SK-N-SH (cell line): ENCODE data around the gene MT1X. TPM values are rescaled to one million over a fixed set of nuclear protein-coding genes. Genes with fewer than 3 reads are reported as not detected.

Source experiments
- CTCF ChIA-PET: fragments of 300-600, 350-600 bp; formaldehyde crosslinking; extraction: SDS; loops from one replicate; lab custom pipeline; 2021; lab: Yijun Ruan, JAX
- POLR2A ChIA-PET: fragments of 350-600 bp; sonication (Branson Sonifier 250); formaldehyde crosslinking; extraction: SDS; loops from one replicate; lab custom pipeline; 2020; ENCODE audit warnings: antibody characterized with exemption, inconsistent platforms; lab: Yijun Ruan, JAX
- DNase-seq: peaks from one replicate; pipeline ENCODE4 v3.0.0; 2012
- H2AFZ ChIP-seq: fragments of 200-600 bp; sonication (generic); 2 replicates; pipeline ENCODE4 v1.8.1; 2016; ENCODE audit warnings: antibody characterized with exemption, mild to moderate bottlenecking, low read depth
- H3F3A ChIP-seq: fragments of 200-600 bp; sonication (generic); replicated peaks from 2 replicates; pipeline ENCODE3; 2016; ENCODE audit warnings: antibody characterized with exemption, mild to moderate bottlenecking; ENCODE audit not compliant: insufficient read depth
- H3K27ac ChIP-seq, 2 experiments: fragments of 200-500 bp in 1 of 2; fragments of 200-600 bp in 1 of 2; sonication (Bioruptor generic) in 1 of 2; sonication (generic), shearing (Covaris generic) in 1 of 2; 2 replicates each; pipeline versions ENCODE4 v1.5.1 to v1.6.1; 2014 to 2016; ENCODE audit warnings: low read depth in 2 of 2, inconsistent platforms in 1 of 2, low read length in 1 of 2, mild to moderate bottlenecking in 1 of 2, mixed read lengths in 1 of 2
- H3K27me3 ChIP-seq: fragments of 200-600 bp; sonication (generic), shearing (Covaris generic); 2 replicates; pipeline ENCODE4 v1.6.1; 2016; ENCODE audit warnings: mixed run types; ENCODE audit not compliant: insufficient read depth
- H3K36me3 ChIP-seq, 2 experiments: fragments of 200-500 bp in 1 of 2; fragments of 200-600 bp in 1 of 2; sonication (Bioruptor generic) in 1 of 2; sonication (generic) in 1 of 2; replicated peaks in 1 of 2; 2 replicates each; pipeline versions ENCODE3 to v1.5.1; 2014 to 2016; ENCODE audit warnings: low read length in 1 of 2, mild to moderate bottlenecking in 1 of 2; ENCODE audit not compliant: insufficient read depth in 2 of 2, control insufficient read depth in 1 of 2
- H3K4me1 ChIP-seq, 2 experiments: fragments of 200-500 bp in 1 of 2; fragments of 200-600 bp in 1 of 2; sonication (Bioruptor generic) in 1 of 2; sonication (generic), shearing (Covaris generic) in 1 of 2; 2 replicates each; pipeline versions ENCODE4 v1.5.1 to v1.6.1; 2014 to 2016; ENCODE audit warnings: low read depth in 1 of 2, low read length in 1 of 2, mixed run types in 1 of 2; ENCODE audit not compliant: insufficient read depth in 2 of 2, control insufficient read depth in 1 of 2
- H3K4me2 ChIP-seq: fragments of 200-600 bp; sonication (generic), shearing (Covaris generic); 2 replicates; pipeline ENCODE4 v1.6.1; 2017; ENCODE audit warnings: mixed run types
- H3K4me3 ChIP-seq, 2 experiments: fragments of 200-500 bp in 1 of 2; fragments of 200-600 bp in 1 of 2; sonication (Bioruptor generic) in 1 of 2; sonication (generic), shearing (Covaris generic) in 1 of 2; 2 replicates each; pipeline versions ENCODE4 v1.5.1 to v1.8.1; 2014 to 2016; ENCODE audit warnings: low read depth in 2 of 2, inconsistent platforms in 1 of 2, low read length in 1 of 2, mild to moderate bottlenecking in 1 of 2, mixed read lengths in 1 of 2, moderate library complexity in 1 of 2
- H3K79me2 ChIP-seq: fragments of 200-600 bp; sonication (generic); 2 replicates; pipeline ENCODE4 v1.8.1; 2017; ENCODE audit warnings: mild to moderate bottlenecking; ENCODE audit not compliant: insufficient read depth
- H3K9ac ChIP-seq: fragments of 200-600 bp; sonication (generic); 2 replicates; pipeline ENCODE4 v1.6.1; 2017; ENCODE audit warnings: mixed run types
- H3K9me2 ChIP-seq: fragments of 200-600 bp; sonication (generic); 2 replicates; pipeline ENCODE4 v1.6.1; 2017; ENCODE audit warnings: mixed run types
- H3K9me3 ChIP-seq: fragments of 200-600 bp; sonication (generic); 2 replicates; pipeline ENCODE4 v1.6.1; 2017; ENCODE audit warnings: mixed run types, mild to moderate bottlenecking, moderate library complexity
- H4K20me1 ChIP-seq: fragments of 200-600 bp; sonication (generic); 2 replicates; pipeline ENCODE4 v1.6.1; 2017; ENCODE audit warnings: mild to moderate bottlenecking, mixed run types; ENCODE audit not compliant: insufficient read depth
- CHD2 ChIP-seq: fragments of 150-350 bp; IDR thresholded peaks from 2 replicates; pipeline ENCODE4 v1.6.1; 2018; ENCODE audit warnings: low read length; ENCODE audit not compliant: partially characterized antibody
- ELF1 ChIP-seq: IDR thresholded peaks from 2 replicates; pipeline ENCODE4 v1.4.0; 2012
- EP300 ChIP-seq, 2 experiments: IDR thresholded peaks; 2 replicates each; pipeline versions ENCODE4 v1.4.0 to v1.6.1; 2012; ENCODE audit warnings: borderline replicate concordance in 1 of 2, low read depth in 1 of 2, low read length in 1 of 2
- FOXM1 ChIP-seq: IDR thresholded peaks from 2 replicates; pipeline ENCODE4 v1.4.0; 2012; ENCODE audit warnings: low read depth, mild to moderate bottlenecking
- MEF2A ChIP-seq: IDR thresholded peaks from 2 replicates; pipeline ENCODE4 v1.4.0; 2012; ENCODE audit warnings: low read depth, borderline replicate concordance
- NFIC ChIP-seq: IDR thresholded peaks from 2 replicates; pipeline ENCODE4 v1.4.0; 2012; ENCODE audit warnings: borderline replicate concordance
- NRF1 ChIP-seq: IDR thresholded peaks from 2 replicates; pipeline ENCODE4 v1.6.1; 2012; ENCODE audit warnings: low read depth, mild to moderate bottlenecking, low read length
- POLR2AphosphoS5 ChIP-seq: IDR thresholded peaks from 2 replicates; pipeline ENCODE4 v1.6.1; 2012; ENCODE audit warnings: low read depth, low read length
- RAD21 ChIP-seq: IDR thresholded peaks from 2 replicates; pipeline ENCODE4 v1.6.1; 2012; ENCODE audit warnings: mild to moderate bottlenecking, low read length
- TAF1 ChIP-seq: IDR thresholded peaks from 2 replicates; pipeline ENCODE4 v1.6.1; 2012; ENCODE audit warnings: low read depth, mild to moderate bottlenecking, low read length, moderate library complexity, borderline replicate concordance
- TEAD4 ChIP-seq: IDR thresholded peaks from 2 replicates; pipeline ENCODE4 v1.4.0; 2012; ENCODE audit warnings: mild to moderate bottlenecking, borderline replicate concordance; ENCODE audit not compliant: insufficient read depth
- YY1 ChIP-seq: IDR thresholded peaks from 2 replicates; pipeline ENCODE4 v1.4.0; 2012; ENCODE audit warnings: low read depth, mild to moderate bottlenecking
- WGBS: methylation state at CpG from one replicate; pipeline ENCODE4 v1.1.6; 2017; ENCODE audit warnings: low lambda C conversion rate; 5-methylcytosine and 5-hydroxymethylcytosine counted together
- polyA plus RNA-seq, 3 experiments: library from polyadenylated mRNA; depleted of rRNA; stranded (reverse); fragments of >200 nt; gene quantifications; 2 replicates each; pipeline ENCODE4 v1.2.3, GENCODE V29; 2012
- TF ChIP-seq, protein P1 (sequence below): IDR thresholded peaks from 2 replicates; pipeline ENCODE4 v1.4.0; 2012; ENCODE audit warnings: low read depth
- TF ChIP-seq, protein P2 (sequence below): fragments of 150-350 bp; IDR thresholded peaks from 2 replicates; pipeline ENCODE4 v1.6.1; 2016; ENCODE audit warnings: mild to moderate bottlenecking, low read depth, low read length
- TF ChIP-seq, protein P3 (sequence below): fragments of 150-350 bp; IDR thresholded peaks from 2 replicates; pipeline ENCODE4 v1.6.1; 2017; ENCODE audit warnings: antibody characterized with exemption, low read length, low read depth, borderline replicate concordance
- TF ChIP-seq, protein P4 (sequence below): IDR thresholded peaks from 2 replicates; pipeline ENCODE4 v1.6.1; 2012; ENCODE audit warnings: mild to moderate bottlenecking, low read depth, low read length, moderate library complexity

The MT1X gene
- polyA plus RNA-seq, 1 of the 3 experiments (the other 2 are of a cell fraction): 213 TPM

GRCh38 chr16:56732832-56733231 lies 50.6 kb downstream of the MT1X start:
- WGBS: 100% methylated on average over 1 of the region's 1 CpG
- H4K20me1 ChIP-seq: 0 out of 2 replicates have a peak, but pooled peaks cover 2% of the 10 kb centered on the region
- POLR2A ChIA-PET: no interaction called here

More at GRCh38 chr16:56732832-56733231, 50.6 kb downstream of the MT1X start:
- no peak overlapping the region for H3K27ac ChIP-seq
- H3K27me3 ChIP-seq: no peaks in the 10 kb centered on the region
- TF ChIP-seq TEAD4: no peak
- TF ChIP-seq, protein P1, sequence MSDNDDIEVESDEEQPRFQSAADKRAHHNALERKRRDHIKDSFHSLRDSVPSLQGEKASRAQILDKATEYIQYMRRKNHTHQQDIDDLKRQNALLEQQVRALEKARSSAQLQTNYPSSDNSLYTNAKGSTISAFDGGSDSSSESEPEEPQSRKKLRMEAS: no peak
- no peak for TF ChIP-seq POLR2AphosphoS5
- no peak for TF ChIP-seq MEF2A
- no peak for TF ChIP-seq RAD21
- no peak for TF ChIP-seq CHD2
- TF ChIP-seq, protein P2, sequence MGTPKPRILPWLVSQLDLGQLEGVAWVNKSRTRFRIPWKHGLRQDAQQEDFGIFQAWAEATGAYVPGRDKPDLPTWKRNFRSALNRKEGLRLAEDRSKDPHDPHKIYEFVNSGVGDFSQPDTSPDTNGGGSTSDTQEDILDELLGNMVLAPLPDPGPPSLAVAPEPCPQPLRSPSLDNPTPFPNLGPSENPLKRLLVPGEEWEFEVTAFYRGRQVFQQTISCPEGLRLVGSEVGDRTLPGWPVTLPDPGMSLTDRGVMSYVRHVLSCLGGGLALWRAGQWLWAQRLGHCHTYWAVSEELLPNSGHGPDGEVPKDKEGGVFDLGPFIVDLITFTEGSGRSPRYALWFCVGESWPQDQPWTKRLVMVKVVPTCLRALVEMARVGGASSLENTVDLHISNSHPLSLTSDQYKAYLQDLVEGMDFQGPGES: no peak
- TF ChIP-seq EP300 (IDR thresholded peaks at IDR 0.05; ENCODE audit: borderline replicate concordance in 1 of 2, low read depth in 1 of 2, low read length in 1 of 2): no peak
- no peak for TF ChIP-seq NFIC
- TF ChIP-seq ELF1: no peak
- no peak for TF ChIP-seq YY1
- TF ChIP-seq, protein P3, sequence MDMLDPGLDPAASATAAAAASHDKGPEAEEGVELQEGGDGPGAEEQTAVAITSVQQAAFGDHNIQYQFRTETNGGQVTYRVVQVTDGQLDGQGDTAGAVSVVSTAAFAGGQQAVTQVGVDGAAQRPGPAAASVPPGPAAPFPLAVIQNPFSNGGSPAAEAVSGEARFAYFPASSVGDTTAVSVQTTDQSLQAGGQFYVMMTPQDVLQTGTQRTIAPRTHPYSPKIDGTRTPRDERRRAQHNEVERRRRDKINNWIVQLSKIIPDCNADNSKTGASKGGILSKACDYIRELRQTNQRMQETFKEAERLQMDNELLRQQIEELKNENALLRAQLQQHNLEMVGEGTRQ: no peak
- TF ChIP-seq, protein P4, sequence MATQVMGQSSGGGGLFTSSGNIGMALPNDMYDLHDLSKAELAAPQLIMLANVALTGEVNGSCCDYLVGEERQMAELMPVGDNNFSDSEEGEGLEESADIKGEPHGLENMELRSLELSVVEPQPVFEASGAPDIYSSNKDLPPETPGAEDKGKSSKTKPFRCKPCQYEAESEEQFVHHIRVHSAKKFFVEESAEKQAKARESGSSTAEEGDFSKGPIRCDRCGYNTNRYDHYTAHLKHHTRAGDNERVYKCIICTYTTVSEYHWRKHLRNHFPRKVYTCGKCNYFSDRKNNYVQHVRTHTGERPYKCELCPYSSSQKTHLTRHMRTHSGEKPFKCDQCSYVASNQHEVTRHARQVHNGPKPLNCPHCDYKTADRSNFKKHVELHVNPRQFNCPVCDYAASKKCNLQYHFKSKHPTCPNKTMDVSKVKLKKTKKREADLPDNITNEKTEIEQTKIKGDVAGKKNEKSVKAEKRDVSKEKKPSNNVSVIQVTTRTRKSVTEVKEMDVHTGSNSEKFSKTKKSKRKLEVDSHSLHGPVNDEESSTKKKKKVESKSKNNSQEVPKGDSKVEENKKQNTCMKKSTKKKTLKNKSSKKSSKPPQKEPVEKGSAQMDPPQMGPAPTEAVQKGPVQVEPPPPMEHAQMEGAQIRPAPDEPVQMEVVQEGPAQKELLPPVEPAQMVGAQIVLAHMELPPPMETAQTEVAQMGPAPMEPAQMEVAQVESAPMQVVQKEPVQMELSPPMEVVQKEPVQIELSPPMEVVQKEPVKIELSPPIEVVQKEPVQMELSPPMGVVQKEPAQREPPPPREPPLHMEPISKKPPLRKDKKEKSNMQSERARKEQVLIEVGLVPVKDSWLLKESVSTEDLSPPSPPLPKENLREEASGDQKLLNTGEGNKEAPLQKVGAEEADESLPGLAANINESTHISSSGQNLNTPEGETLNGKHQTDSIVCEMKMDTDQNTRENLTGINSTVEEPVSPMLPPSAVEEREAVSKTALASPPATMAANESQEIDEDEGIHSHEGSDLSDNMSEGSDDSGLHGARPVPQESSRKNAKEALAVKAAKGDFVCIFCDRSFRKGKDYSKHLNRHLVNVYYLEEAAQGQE: no peak
- no peak for TF ChIP-seq TAF1
- TF ChIP-seq NRF1: no peak
- no peak for TF ChIP-seq FOXM1
- no peak for DNase-seq
- no peak overlapping the region for H3K9ac ChIP-seq
- H3K4me3 ChIP-seq: no peak overlapping the region
- no peak overlapping the region for H2AFZ ChIP-seq
- peaks cover 6 to 10% of the 10 kb centered on the region in 2 experiments; a peak in 2 of 4 replicates for H3K4me1 ChIP-seq
- H3K4me2 ChIP-seq: no peak overlapping the region
- no peaks in the 10 kb centered on the region for H3K9me3 ChIP-seq
- no peaks in the 10 kb centered on the region for H3K9me2 ChIP-seq
- no peaks in the 10 kb centered on the region for H3K36me3 ChIP-seq
- H3F3A ChIP-seq: peaks cover 11% of the 10 kb centered on the region
- CTCF ChIA-PET: interaction anchor here (1.0 kb wide), 1 partner anchor 47 kb away, joined by 3 read pairs; no protein-coding TSS in a partner anchor
- H3K79me2 ChIP-seq: peaks cover 83% of the 10 kb centered on the region

Other genes starting within 250 kb of the MT1X start
- gene NUDT21, start 231.1 kb upstream of the MT1X start, polyA plus RNA-seq (2012; rRNA removed): 42.2 and 45.5 TPM in 2 replicates
- 29.9 and 35.6 TPM in 2 replicates for gene OGFOD1, start 230.9 kb upstream of the MT1X start, polyA plus RNA-seq (2012; rRNA removed)
- gene BBS2, start 162.4 kb upstream of the MT1X start, polyA plus RNA-seq (2012; rRNA removed): 74.3 and 93.5 TPM in 2 replicates
- not detected in 2 replicates for gene MT4, start 117.4 kb upstream of the MT1X start, polyA plus RNA-seq (2012; rRNA removed)
- gene MT3, start 92.9 kb upstream of the MT1X start, polyA plus RNA-seq (2012; rRNA removed): 0.43 TPM in 1 of 2 replicates, not detected in the other
- gene MT2A, start 73.9 kb upstream of the MT1X start, polyA plus RNA-seq (2012; rRNA removed): 79.9 and 133 TPM in 2 replicates
- gene MT1E, start 56.7 kb upstream of the MT1X start, polyA plus RNA-seq (2012; rRNA removed): 106 and 205 TPM in 2 replicates
- 0.45 and 1.3 TPM in 2 replicates for gene MT1M, start 49.8 kb upstream of the MT1X start, polyA plus RNA-seq (2012; rRNA removed)
- 3.5 and 5.4 TPM in 2 replicates for gene MT1A, start 43.8 kb upstream of the MT1X start, polyA plus RNA-seq (2012; rRNA removed)
- gene MT1B, start 30.6 kb upstream of the MT1X start, polyA plus RNA-seq (2012; rRNA removed): not detected in 2 replicates
- gene MT1F, start 24.5 kb upstream of the MT1X start, polyA plus RNA-seq (2012; rRNA removed): 9.5 and 13.0 TPM in 2 replicates
- 0.50 and 1.2 TPM in 2 replicates for gene MT1G, start 14.4 kb upstream of the MT1X start, polyA plus RNA-seq (2012; rRNA removed)
- gene MT1H, start 12.7 kb upstream of the MT1X start, polyA plus RNA-seq (2012; rRNA removed): not detected in 2 replicates
- gene NUP93, start 47.7 kb downstream of the MT1X start, polyA plus RNA-seq (2012; rRNA removed): 41.5 and 43.1 TPM in 2 replicates
- gene SLC12A3, start 182.7 kb downstream of the MT1X start, polyA plus RNA-seq (2012; rRNA removed): not detected in 2 replicates
- 46.3 and 71.1 TPM in 2 replicates for gene HERPUD1, start 249.7 kb downstream of the MT1X start, polyA plus RNA-seq (2012; rRNA removed)